Ectodermal cell (in vitro differentiated cells): ENCODE data around the gene ANKRD39.

Experiments used
- H3K27ac ChIP-seq: 2 replicates; pipeline ENCODE4 v1.7.0; 2013; ENCODE audit warnings: mild to moderate bottlenecking, low read depth, low read length; ENCODE audit not compliant: insufficient read depth, poor library complexity, severe bottlenecking
- H3K27me3 ChIP-seq: 2 replicates; pipeline ENCODE4 v1.7.0; 2013; ENCODE audit warnings: mild to moderate bottlenecking, low read length; ENCODE audit not compliant: insufficient read depth, control insufficient read depth, poor library complexity, severe bottlenecking
- H3K36me3 ChIP-seq: one replicate; pipeline ENCODE4 v1.7.0; 2013; ENCODE audit warnings: low read length; ENCODE audit not compliant: control insufficient read depth, insufficient read depth
- H3K4me1 ChIP-seq: one replicate; pipeline ENCODE4 v1.7.0; 2013; ENCODE audit warnings: low read length; ENCODE audit not compliant: control insufficient read depth, insufficient read depth
- H3K4me3 ChIP-seq: 2 replicates; pipeline ENCODE4 v1.7.0; 2013; ENCODE audit warnings: low read depth, low read length, control low read depth; ENCODE audit not compliant: insufficient read depth
- H3K9me3 ChIP-seq: 2 replicates; pipeline ENCODE4 v1.7.0; 2013; ENCODE audit warnings: mild to moderate bottlenecking, low read length, moderate library complexity; ENCODE audit not compliant: control insufficient read depth
- WGBS, 2 experiments: methylation state at CpG; one replicate each; pipeline ENCODE4 v1.1.7; 2013; ENCODE audit warnings: missing lambda C conversion rate in 2 of 2; 5-methylcytosine and 5-hydroxymethylcytosine counted together

Gene ANKRD39

GRCh38 chr2:96872591-96873349 lies 15.0 kb upstream of the ANKRD39 start:
- H3K9me3 ChIP-seq: no peaks in the 10 kb centered on the region
- H3K27me3 ChIP-seq: no peaks in the 10 kb centered on the region
- peaks cover 40% of the 10 kb centered on the region for H3K4me1 ChIP-seq
- H3K4me3 ChIP-seq: no peak overlapping the region
- H3K36me3 ChIP-seq: no peaks in the 10 kb centered on the region
- H3K27ac ChIP-seq: no peak overlapping the region
- WGBS, 2 experiments: 76 to 78% methylated on average over 14 of the region's 14 CpGs

GRCh38 chr2:96870626-96871255 lies 12.9 kb upstream of the ANKRD39 start:
- WGBS, 2 experiments: 34% methylated on average over 13 of the region's 13 CpGs
- H3K36me3 ChIP-seq: peaks cover 17% of the 10 kb centered on the region
- H3K4me1 ChIP-seq: peaks cover 33% of the 10 kb centered on the region
- H3K9me3 ChIP-seq: no peaks in the 10 kb centered on the region
- peak overlapping the region; percentile 39 for H3K27ac ChIP-seq
- no peaks in the 10 kb centered on the region for H3K27me3 ChIP-seq
- H3K4me3 ChIP-seq: peak overlapping the region; percentile 80

GRCh38 chr2:96869822-96870625 lies 12.2 kb upstream of the ANKRD39 start, which contains the start of gene SEMA4C:
SEMA4C (minus strand) TSS chr2:96870080; CDS start chr2:96867886, 2,194 bp downstream.
- Histone ChIP-seq H3K9me3 (no peaks in the 10 kb centered on the region), H3K4me1 (peaks cover 26% of the 10 kb centered on the region), H3K4me3 (peak within 1 kb of the TSS; percentile 80), H3K27me3 (no peaks in the 10 kb centered on the region), H3K36me3 (peaks cover 24% of the 10 kb centered on the region), H3K27ac (peak within 1 kb of the TSS; percentile 96)
- 1% methylated on average over 93 of the region's 93 CpGs for WGBS, 2 experiments

GRCh38 chr2:96869281-96869821 lies 11.5 kb upstream of the ANKRD39 start:
- no peaks in the 10 kb centered on the region for H3K9me3 ChIP-seq
- no peaks in the 10 kb centered on the region for H3K27me3 ChIP-seq
- 0% methylated on average over 64 of the region's 64 CpGs for WGBS, 2 experiments
- peaks cover 20% of the 10 kb centered on the region for H3K4me1 ChIP-seq
- H3K36me3 ChIP-seq: peaks cover 31% of the 10 kb centered on the region
- peak overlapping the region; percentile 80 for H3K4me3 ChIP-seq
- H3K27ac ChIP-seq: peak overlapping the region; percentile 96

- peak overlapping the region; percentile 80 for H3K4me3 ChIP-seq
- H3K36me3 ChIP-seq: peaks cover 37% of the 10 kb centered on the region
- no peaks in the 10 kb centered on the region for H3K9me3 ChIP-seq
- H3K27me3 ChIP-seq: no peaks in the 10 kb centered on the region
- WGBS, 2 experiments: 0% methylated on average over 76 of the region's 76 CpGs
- peak overlapping the region; percentile 96 for H3K27ac ChIP-seq
- peaks cover 20% of the 10 kb centered on the region for H3K4me1 ChIP-seq
Observed at GRCh38 chr2:96868555-96869280, 10.9 kb upstream of the ANKRD39 start.

GRCh38 chr2:96867756-96868554 lies 10.1 kb upstream of the ANKRD39 start:
- Histone ChIP-seq H3K9me3 (no peaks in the 10 kb centered on the region), H3K27ac (peak overlapping the region; percentile 96), H3K27me3 (no peaks in the 10 kb centered on the region), H3K4me3 (peak overlapping the region; percentile 80), H3K4me1 (peaks cover 20% of the 10 kb centered on the region), H3K36me3 (peaks cover 45% of the 10 kb centered on the region)
- 12 to 15% methylated on average over 27 of the region's 27 CpGs for WGBS, 2 experiments

- Histone ChIP-seq H3K4me3 (peak overlapping the region; percentile 80), H3K4me1 (peaks cover 20% of the 10 kb centered on the region), H3K9me3 (no peaks in the 10 kb centered on the region), H3K27ac (no peak overlapping the region), H3K36me3 (peaks cover 46% of the 10 kb centered on the region), H3K27me3 (no peaks in the 10 kb centered on the region)
- 86 to 87% methylated on average over 22 of the region's 22 CpGs for WGBS, 2 experiments
Observed at GRCh38 chr2:96866986-96867755, 9.4 kb upstream of the ANKRD39 start.

- no peak overlapping the region for H3K4me3 ChIP-seq
- no peaks in the 10 kb centered on the region for H3K27me3 ChIP-seq
- peaks cover 51% of the 10 kb centered on the region for H3K36me3 ChIP-seq
- peaks cover 20% of the 10 kb centered on the region for H3K4me1 ChIP-seq
- no peaks in the 10 kb centered on the region for H3K9me3 ChIP-seq
- H3K27ac ChIP-seq: no peak overlapping the region
- WGBS, 2 experiments: 89 to 94% methylated on average over 8 of the region's 8 CpGs
Observed at GRCh38 chr2:96866586-96866985, 8.8 kb upstream of the ANKRD39 start.
